Fibroblast of peridontal ligament (primary cell): ENCODE data around the gene RRAS2.
A peak's percentile ranks its signal among the peaks of the same experiment; 100 is the strongest.

Experiments
- DNase-seq: peaks from one replicate; pipeline ENCODE4 v3.0.0-alpha.2; 2010; ENCODE audit errors: extremely low read depth

The RRAS2 gene

DNA sequence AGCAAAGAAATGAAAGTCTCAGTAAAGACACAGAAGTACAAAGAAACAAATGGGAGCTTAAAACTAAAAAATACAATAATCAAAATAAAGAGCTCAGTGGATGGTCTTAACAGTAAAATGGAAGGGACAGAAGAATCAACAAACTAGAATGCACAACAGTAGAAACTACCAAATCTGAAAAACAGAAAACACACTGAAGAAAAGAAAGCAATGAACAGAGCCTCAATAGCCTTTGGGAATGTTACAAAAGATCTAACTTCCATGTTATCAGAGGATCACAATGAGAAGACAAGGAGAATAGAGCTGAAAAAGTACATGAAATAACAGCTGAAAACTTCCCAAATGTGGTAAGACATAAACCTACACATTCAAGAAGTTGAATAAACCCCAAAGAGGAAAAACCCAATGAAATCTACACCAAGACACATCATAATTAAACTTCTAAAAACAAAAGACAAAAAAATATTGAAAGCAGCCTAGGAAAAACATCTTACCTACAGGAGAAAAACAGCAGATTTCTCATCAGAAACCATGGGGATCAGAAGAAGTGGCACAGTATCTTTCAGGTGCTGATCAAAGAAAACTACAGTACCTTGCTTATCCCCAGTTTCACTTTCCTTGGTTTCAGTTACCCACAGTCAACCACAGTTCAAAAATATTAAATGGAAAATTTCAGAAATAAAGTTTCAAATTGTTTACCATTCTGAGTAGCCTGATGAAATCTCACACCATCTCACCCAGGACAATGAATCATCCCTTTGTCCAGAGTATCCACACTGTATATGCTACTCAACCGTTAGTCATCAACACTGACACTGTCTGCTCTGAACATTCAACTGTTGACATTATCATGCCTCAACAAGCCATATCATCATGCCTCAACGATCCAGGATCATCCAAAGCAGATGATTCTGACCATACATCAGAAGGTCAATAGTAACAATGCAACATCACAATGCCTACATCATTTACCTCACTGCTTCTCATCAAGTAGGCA lies 22.2 kb downstream of the RRAS2 start:
- peak; percentile 92 for DNase-seq

GRCh38 chr11:14335712-14336111 lies 23.3 kb downstream of the RRAS2 start:
- no peak for DNase-seq

DNA sequence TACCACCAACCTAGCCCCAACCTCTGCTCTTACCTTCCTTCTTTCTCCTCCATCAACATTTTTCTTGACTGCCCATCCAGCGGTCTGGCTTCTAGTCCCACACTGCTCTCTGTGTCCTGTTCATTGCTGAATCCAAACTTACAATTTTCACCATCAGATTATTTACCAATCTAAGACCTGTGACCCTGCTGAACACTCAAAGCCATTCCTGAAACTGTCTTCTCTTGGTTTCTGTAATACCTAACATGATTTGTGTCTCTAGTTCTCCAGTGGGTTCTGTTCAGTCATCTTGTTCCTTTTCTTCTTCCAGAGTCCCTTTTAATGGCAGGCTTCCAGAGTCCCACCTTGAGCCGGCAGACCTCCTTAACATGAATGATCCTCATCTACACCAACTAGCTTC lies 24.1 kb downstream of the RRAS2 start:
- DNase-seq: no peak

DNA sequence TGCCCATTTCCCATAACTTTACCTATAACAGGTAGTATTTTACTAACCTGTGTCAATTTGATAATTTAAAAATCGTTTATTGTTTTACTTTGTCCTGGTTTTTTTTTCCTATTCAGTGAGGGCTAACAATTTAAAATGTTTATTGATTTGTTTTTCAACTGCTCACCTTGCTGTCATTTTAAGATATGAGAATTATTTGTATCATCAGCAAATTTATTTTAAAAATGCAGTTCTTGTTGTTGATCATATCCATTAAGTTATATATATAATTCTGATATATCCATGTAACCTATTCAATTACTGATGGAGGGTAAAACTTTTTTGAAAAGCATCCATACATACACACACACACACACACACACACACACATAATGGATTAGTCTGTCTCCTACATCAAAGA lies 24.8 kb downstream of the RRAS2 start:
- no peak for DNase-seq

GRCh38 chr11:14331476-14332136 lies 27.4 kb downstream of the RRAS2 start:
- no peak for DNase-seq

- DNase-seq: no peak
Measured at GRCh38 chr11:14330881-14331280, 28.1 kb downstream of the RRAS2 start.

DNA sequence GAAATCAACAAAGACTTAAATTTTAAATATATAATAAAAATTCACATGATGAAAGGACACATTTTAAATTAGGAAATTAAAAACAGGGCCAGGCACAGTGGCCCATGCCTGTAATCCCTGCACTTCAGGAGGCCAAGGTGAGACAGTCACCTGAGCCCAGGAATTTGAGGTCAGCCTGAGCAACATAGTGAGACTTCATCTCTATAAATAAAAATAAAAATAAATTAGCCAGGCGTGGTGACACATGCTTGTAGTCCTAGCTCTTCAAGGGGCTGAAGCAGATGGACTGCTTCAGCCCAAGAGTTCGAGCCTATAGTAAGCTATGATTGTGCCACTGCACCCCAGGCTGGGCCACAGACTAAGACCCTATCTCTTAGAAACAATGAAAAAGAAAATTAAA lies 29.3 kb downstream of the RRAS2 start:
- no peak for DNase-seq

DNA sequence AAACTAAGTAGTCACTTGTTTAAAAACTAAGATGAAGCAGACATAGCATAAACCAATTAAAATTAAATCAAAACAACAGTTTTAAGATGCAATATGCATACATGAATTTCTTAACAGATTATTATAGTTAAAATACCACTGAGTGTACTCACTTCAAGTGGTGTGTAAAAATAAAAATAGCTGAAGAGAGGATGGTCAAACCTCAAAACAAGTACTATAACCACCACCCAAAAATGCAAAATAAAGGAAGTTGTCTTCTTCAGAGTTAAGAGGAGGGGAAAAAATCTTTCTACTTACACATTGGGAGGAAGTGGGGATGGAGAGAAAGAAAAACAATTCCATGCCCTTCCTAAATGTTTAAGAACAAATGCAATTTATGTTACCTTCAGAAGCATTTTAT lies 31.9 kb downstream of the RRAS2 start:
- DNase-seq: no peak

GRCh38 chr11:14323118-14323676 lies 35.8 kb downstream of the RRAS2 start:
- no peak for DNase-seq

- no peak for DNase-seq
Measured at GRCh38 chr11:14322510-14322909, 36.5 kb downstream of the RRAS2 start.

- peak; percentile 54 for DNase-seq
Measured at GRCh38 chr11:14320020-14320419, 39.0 kb downstream of the RRAS2 start.

DNA sequence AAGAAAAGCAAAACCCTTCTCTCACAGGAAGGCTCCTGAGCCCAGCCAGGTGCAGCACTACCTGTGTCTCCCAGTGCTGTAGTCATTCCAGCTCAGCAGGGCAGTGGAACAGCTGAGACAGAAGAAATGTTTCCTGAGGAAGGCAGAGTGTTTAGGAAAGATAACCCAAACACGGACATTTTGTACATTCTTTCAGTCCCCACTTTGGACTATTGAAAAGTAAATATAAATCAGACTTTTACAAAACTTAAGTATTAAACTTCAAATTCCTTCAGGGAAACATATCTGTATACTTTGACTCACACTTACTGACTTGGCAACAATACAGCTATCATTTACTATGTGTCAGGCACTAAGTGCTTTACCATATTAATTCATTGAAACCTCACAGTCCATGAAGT lies 40.4 kb downstream of the RRAS2 start:
- no peak for DNase-seq

- no peak for DNase-seq
Measured at GRCh38 chr11:14317659-14318325, 41.2 kb downstream of the RRAS2 start.

DNA sequence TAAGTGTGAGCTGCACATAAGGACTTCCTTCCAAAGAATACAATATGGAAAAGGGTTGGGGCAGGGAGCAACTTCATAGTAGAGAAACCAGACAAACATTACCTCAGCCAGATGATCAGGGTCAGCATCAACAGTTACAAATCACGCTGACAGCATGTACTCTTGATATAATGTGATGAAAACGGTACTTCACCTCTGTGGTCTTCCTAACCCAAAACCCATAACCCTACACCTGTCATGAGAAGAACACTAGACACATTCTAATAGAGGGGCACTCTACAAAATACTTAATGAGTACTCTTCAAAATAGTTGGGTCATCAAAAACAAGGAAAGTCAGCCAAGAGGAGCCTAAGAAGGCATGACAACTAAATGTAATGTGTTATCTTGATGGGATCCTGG lies 43.9 kb downstream of the RRAS2 start:
- DNase-seq: no peak

- DNase-seq: no peak
Measured at GRCh38 chr11:14314127-14314526, 44.9 kb downstream of the RRAS2 start.

GRCh38 chr11:14312736-14313438 lies 46.1 kb downstream of the RRAS2 start:
- DNase-seq: peak; percentile 81

GRCh38 chr11:14310679-14311078 lies 48.3 kb downstream of the RRAS2 start:
- DNase-seq: peak; percentile 75

GRCh38 chr11:14309425-14310192 lies 49.4 kb downstream of the RRAS2 start:
- DNase-seq: no peak

DNA sequence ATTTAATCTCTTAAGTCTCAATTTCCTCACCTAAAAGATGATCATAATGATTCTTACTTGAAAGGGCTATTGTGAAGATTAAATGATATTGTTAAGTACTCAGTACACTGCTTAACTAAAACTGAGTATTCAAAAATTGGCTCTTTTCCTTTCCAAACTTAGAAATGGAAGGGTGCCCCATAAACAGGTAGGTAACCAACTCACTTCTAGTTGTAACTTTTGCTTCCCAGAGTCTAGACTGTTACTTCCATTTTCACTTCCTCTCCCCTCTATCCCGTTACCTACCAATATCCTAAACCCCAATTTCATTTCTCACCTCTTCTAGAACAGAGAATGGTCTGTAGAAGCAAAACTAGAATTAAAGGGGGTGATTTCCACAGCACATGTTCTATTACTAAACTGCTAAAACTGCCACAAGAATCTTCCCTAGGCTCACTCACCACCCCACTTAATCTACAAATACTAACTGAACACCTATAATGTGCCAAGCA lies 50.0 kb downstream of the RRAS2 start:
- DNase-seq: no peak

DNA sequence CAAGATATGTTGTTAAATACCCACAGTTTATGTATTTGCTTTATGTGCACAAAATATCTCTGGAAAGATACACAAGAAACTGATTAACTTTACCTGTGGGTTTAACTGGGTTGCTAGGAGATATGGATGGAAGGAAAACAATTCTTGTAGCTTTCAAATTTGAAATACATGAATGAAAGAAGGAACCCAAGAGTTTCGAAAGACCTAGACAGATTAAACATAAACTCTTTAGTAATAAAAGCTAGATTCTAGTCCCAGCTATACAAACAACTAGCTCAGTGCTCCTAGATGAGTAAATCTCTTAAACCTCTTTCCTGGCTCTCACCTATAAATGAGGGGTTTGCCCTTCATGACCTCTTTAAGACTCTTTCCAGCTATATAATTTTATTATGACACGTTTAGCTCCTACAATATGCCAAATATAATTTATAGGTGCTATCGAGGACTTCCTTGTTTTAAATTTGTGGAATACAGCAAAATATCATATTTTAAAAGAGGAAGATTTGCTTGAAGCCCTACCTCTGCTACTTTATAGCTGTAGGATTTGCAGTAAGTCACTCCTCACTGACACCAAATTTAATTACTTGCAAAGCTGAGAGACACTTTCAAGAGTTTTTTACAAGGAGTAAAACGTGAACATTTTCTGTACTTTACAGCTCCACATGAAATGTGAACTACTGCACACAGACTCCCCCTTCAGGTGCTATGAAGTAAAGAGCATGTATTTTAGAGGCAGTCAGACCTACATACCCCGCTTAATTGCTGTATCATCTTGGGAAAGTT lies 50.7 kb downstream of the RRAS2 start:
- DNase-seq: peak; percentile 63
